Coronary artery (tissue), 2 donors: Measurements from ENCODE around the gene PYURF.
"Not testable (repeated sequence)": the region's sequence is repeated elsewhere in the genome, so short reads cannot be mapped to it uniquely, and the experiment has no call there.

Experiments used
- DNase-seq: peaks from one replicate; pipeline ENCODE4 v3.0.0-alpha.2; 2017; ENCODE audit warnings: low spot score
- H3K27ac ChIP-seq, 2 donors: fragments of 200-600 bp; sonication (generic); one replicate each; pipeline ENCODE4 v1.5.1; 2016 to 2019
- H3K4me3 ChIP-seq: fragments of 200-600 bp; sonication (generic); 2 replicates; pipeline ENCODE4 v1.5.1; 2016; ENCODE audit warnings: mild to moderate bottlenecking, moderate library complexity
- TF ChIP-seq, protein P1 (sequence below): fragments of 200-600 bp; sonication (generic); IDR thresholded peaks from one replicate; pipeline ENCODE4 v1.5.1; 2019; ENCODE audit warnings: antibody characterized with exemption

Gene PYURF

GRCh38 chr4:88523325-88524129, at the start of gene PYURF:
TSS of gene PYURF (minus strand) at chr4:88523776. CDS start at chr4:88523700, 76 bp downstream.
- TF ChIP-seq, protein P1, sequence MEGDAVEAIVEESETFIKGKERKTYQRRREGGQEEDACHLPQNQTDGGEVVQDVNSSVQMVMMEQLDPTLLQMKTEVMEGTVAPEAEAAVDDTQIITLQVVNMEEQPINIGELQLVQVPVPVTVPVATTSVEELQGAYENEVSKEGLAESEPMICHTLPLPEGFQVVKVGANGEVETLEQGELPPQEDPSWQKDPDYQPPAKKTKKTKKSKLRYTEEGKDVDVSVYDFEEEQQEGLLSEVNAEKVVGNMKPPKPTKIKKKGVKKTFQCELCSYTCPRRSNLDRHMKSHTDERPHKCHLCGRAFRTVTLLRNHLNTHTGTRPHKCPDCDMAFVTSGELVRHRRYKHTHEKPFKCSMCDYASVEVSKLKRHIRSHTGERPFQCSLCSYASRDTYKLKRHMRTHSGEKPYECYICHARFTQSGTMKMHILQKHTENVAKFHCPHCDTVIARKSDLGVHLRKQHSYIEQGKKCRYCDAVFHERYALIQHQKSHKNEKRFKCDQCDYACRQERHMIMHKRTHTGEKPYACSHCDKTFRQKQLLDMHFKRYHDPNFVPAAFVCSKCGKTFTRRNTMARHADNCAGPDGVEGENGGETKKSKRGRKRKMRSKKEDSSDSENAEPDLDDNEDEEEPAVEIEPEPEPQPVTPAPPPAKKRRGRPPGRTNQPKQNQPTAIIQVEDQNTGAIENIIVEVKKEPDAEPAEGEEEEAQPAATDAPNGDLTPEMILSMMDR = no peak
- H3K27ac ChIP-seq = peak within 1 kb of the TSS; percentile 86 to 95
- peak; percentile 97 for DNase-seq
- H3K4me3 ChIP-seq = peak within 1 kb of the TSS; percentile 87

DNA sequence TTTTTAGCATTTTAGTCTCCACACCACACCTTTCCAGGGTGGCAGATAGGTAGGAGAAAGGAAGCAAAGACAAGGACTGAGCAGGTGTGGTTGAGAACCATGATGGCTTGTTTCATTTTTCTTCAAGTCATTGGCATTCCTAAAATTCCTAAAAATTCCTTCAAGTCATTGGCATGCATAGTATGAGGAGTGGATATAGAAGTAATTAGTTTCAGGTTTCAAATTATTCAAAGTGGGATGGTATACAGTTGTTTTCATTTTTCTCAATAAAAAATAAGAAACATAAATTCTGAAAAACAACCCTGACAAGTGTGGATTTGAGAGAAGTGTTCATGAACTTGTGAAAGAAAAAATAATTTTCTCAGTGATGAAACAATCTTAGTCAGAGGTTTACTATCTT, 46.4 kb upstream of the PYURF start:
- no peak for DNase-seq
- Histone ChIP-seq H3K4me3 (no peak overlapping the region), H3K27ac (no peak overlapping the region)
- TF ChIP-seq, protein P1 = no peak

GRCh38 chr4:88567591-88567990, 44.0 kb upstream of the PYURF start:
- no peak for DNase-seq
- TF ChIP-seq, protein P1 = no peak
- H3K27ac ChIP-seq = no peak overlapping the region
- no peak overlapping the region for H3K4me3 ChIP-seq

GRCh38 chr4:88549815-88550214, 26.2 kb upstream of the PYURF start:
- H3K27ac ChIP-seq = no peak overlapping the region
- no peak for DNase-seq
- no peak overlapping the region for H3K4me3 ChIP-seq
- TF ChIP-seq, protein P1 = no peak

DNA sequence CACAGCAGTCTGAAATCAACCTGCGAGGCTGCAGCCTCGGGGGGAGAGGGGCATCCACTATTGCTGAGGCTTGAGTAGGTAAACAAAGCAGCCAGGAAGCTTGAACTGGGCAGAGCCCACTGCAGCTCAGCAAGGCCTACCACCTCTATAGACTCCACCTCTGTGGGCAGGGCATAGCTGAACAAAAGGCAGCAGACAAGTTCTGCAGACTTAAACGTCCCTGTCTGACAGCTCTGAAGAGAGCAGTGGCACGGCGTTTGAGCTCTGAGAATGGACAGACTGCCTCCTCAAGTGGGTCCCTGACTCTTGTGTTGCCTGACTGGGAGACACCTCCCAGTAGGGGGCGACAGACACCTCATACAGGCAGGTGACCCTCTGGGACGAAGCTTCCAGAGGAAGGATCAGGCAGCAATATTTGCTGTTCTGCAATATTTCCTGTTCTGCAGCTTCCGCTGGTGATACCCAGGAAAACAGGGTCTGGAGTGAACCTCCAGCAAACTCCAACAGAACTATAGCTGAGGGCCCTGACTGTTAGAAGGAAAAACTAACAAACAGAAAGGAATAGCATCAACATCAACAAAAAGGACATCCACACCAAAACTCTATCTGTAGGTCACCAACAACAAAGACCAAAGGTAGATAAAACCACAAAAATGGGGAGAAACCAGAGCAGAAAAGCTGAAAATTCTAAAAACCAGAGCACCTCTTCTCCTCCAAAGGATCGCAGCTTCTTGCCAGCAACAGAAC, 15.9 kb upstream of the PYURF start:
- H3K27ac ChIP-seq, H3K4me3 ChIP-seq, DNase-seq: not testable (repeated sequence)

DNA sequence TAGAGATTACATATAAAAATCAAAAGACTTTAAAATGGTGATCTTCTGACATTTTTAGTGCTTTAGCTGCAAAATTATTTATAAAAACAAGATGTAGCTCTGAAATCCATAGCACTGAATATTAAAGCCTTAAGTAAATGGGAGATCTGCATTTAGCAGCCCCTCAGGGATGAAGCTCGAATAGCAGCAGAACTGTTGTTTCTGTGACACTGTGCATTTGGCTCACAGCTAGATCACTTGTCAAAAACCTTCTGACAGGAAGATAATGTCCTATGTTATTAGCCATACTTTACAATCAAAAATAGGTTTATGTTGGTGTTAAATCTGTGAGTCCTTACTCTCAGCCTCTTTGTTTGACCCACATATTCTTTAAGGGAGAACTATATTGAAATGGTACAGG, 14.1 kb upstream of the PYURF start:
- DNase-seq = no peak
- no peak overlapping the region for H3K27ac ChIP-seq
- H3K4me3 ChIP-seq = no peak overlapping the region
- TF ChIP-seq, protein P1 = no peak

DNA sequence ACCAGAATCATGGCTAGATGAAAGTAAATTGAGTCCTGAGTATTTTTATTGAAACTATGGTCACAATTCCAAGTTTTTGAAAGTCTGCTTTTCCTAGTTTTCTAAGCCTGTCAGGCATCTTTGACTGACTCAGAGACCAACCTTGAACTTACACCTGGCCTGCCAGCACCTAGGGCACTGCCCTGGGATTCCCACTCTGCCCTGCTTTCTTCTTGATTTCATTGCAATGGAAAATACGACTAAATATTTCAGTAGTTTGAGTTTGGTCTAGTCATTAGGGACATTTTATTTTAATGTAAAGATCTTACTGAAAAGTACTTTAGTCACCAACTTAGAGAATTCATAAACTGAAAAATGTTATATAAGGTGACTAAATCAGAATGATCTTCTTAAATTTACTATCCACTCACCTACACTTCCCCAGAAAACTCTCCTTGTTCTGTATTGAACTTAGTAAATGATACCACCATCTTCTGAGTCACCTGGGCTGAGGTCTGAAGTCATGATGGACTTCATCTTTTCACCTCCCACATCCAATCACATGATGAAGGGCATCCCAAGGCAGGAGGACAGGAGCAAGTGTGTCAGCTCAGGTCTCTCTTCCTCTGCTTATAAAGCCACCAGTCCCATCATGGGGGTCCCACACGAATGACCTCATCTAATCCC, 11.6 kb upstream of the PYURF start:
- DNase-seq = no peak
- TF ChIP-seq, protein P1 = no peak
- Histone ChIP-seq H3K27ac (no peak overlapping the region), H3K4me3 (no peak overlapping the region)
